Gastroesophageal sphincter (tissue), 3 donors: ENCODE data around the gene LENEP.

ENCODE experiments used
- CTCF ChIP-seq, 4 experiments: fragments of 200-600 bp in 2 of 4; fragments of 450-650 bp in 2 of 4; sonication (generic) in 1 of 4; IDR thresholded peaks; one replicate each; pipeline ENCODE4 v1.5.1; 2017 to 2019; ENCODE audit warnings: antibody characterized with exemption in 4 of 4, mild to moderate bottlenecking in 2 of 4, moderate library complexity in 2 of 4
- EP300 ChIP-seq: sonication (generic); formaldehyde crosslinking; IDR thresholded peaks from one replicate; pipeline ENCODE4 v1.6.1; 2017; ENCODE audit warnings: antibody characterized with exemption, mild to moderate bottlenecking
- POLR2A ChIP-seq, 2 donors: fragments of 450-650 bp; IDR thresholded peaks; one replicate each; pipeline ENCODE4 v1.6.1; 2017; ENCODE audit warnings: antibody characterized with exemption in 2 of 2, mild to moderate bottlenecking in 2 of 2, moderate library complexity in 1 of 2
- POLR2AphosphoS5 ChIP-seq: sonication (generic); formaldehyde crosslinking; IDR thresholded peaks from one replicate; pipeline ENCODE4 v1.6.1; 2017; ENCODE audit warnings: antibody characterized with exemption

- no peak for TF ChIP-seq EP300
- TF ChIP-seq CTCF (IDR thresholded peaks at IDR 0.05) = peak in 1 of 4 experiments; percentile 9
- TF ChIP-seq POLR2A (IDR thresholded peaks at IDR 0.05) = peak; percentile 76 to 89
- TF ChIP-seq POLR2AphosphoS5 = peak; percentile 97
These were observed 22.6 kb upstream of the LENEP start, which contains the start of gene SHC1 for GRCh38 chr1:154970631-154971340.
